Measurements from ENCODE around the gene BRPF1.

The BRPF1 gene

GRCh38 chr3:9695345-9695744 is 36.2 kb upstream of the BRPF1 start:
- no peaks in the 10 kb centered on the region for H3K27me3 ChIP-seq (ENCODE audit: control insufficient read depth in 1 of 2, insufficient read depth in 1 of 2, low read length in 2 of 2)
- no peak overlapping the region for H2AFZ ChIP-seq (ENCODE audit: low read depth, low read length)
- H3K14ac ChIP-seq (ENCODE audit: low read length in 2 of 2), result no peak overlapping the region
- no peak overlapping the region for H3K4me2 ChIP-seq (ENCODE audit: low read length, poor library complexity, severe bottlenecking)
- H3K4ac ChIP-seq (ENCODE audit: low read depth in 1 of 2, low read length in 2 of 2), result no peak overlapping the region
- no peak overlapping the region for H3K4me3 ChIP-seq (ENCODE audit: insufficient read depth in 1 of 2, low read depth in 1 of 2, low read length in 2 of 2)
- peaks cover 4% of the 10 kb centered on the region for H3K4me1 ChIP-seq (ENCODE audit: control insufficient read depth, insufficient read depth, low read depth, low read length)
- WGBS, result 95% methylated on average over 4 of the region's 4 CpGs
- H3K79me1 ChIP-seq (replicated peaks; ENCODE audit: low read length, poor library complexity, severe bottlenecking), result peaks cover 1% of the 10 kb centered on the region
- no peak overlapping the region for H3K23ac ChIP-seq (ENCODE audit: low read length in 2 of 2)
- H4K91ac ChIP-seq (ENCODE audit: low read length), result no peak overlapping the region
- H3K36me3 ChIP-seq (ENCODE audit: control insufficient read depth in 1 of 2, insufficient read depth in 2 of 2, low read depth in 1 of 2, low read length in 2 of 2), result peaks cover 65 to 96% of the 10 kb centered on the region in 2 experiments
- no peak overlapping the region for H2BK15ac ChIP-seq (ENCODE audit: low read depth, poor library complexity, severe bottlenecking)
- H3K27ac ChIP-seq (ENCODE audit: low read length, poor library complexity, severe bottlenecking), result no peak overlapping the region
- H2BK5ac ChIP-seq (ENCODE audit: low read depth, low read length, poor library complexity, severe bottlenecking), result no peak overlapping the region
- H2AK5ac ChIP-seq (ENCODE audit: low read length, severe bottlenecking), result no peak overlapping the region
- no peak overlapping the region for H4K8ac ChIP-seq (ENCODE audit: low read length)
- no peak overlapping the region for H2BK12ac ChIP-seq (ENCODE audit: low read length in 2 of 2)
- no peak overlapping the region for H3K18ac ChIP-seq (ENCODE audit: low read depth in 1 of 2, low read length in 2 of 2)
- DNase-seq, result no peak
- H3K9me3 ChIP-seq (ENCODE audit: control insufficient read depth, low read length), result no peaks in the 10 kb centered on the region
- H2BK120ac ChIP-seq (ENCODE audit: low read depth, low read length), result no peak overlapping the region
- no peak overlapping the region for H3K9ac ChIP-seq (ENCODE audit: low read length)

DNA sequence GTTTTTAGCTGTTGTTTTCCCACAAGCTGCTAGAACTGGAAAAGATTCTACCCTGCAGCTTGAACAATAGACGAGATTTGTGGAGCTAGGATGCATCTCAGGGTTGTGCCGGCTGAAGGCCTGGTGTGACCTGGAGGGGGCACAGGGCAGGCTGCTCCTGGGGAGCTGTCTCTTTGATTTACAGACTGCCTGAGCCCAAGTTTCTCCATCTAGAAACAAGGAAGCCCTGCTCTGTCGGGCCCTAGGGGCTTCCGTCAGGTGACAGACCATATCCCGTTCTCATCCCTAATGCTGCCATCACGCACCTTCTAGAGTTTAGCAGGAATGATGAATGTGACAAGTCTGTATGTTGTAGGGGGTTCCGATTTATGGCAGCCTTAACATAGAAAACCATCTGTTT is 35.8 kb upstream of the BRPF1 start:
- no peak overlapping the region for H2BK5ac ChIP-seq (ENCODE audit: low read depth, low read length, poor library complexity, severe bottlenecking)
- no peak overlapping the region for H4K8ac ChIP-seq (ENCODE audit: low read length)
- H3K4me2 ChIP-seq (ENCODE audit: low read length, poor library complexity, severe bottlenecking), result no peak overlapping the region
- H3K23ac ChIP-seq (ENCODE audit: low read length in 2 of 2), result no peak overlapping the region
- no peak overlapping the region for H3K4me3 ChIP-seq (ENCODE audit: insufficient read depth in 1 of 2, low read depth in 1 of 2, low read length in 2 of 2)
- no peak overlapping the region for H3K14ac ChIP-seq (ENCODE audit: low read length in 2 of 2)
- no peak overlapping the region for H3K9ac ChIP-seq (ENCODE audit: low read length)
- no peak overlapping the region for H3K27ac ChIP-seq (ENCODE audit: low read length, poor library complexity, severe bottlenecking)
- no peak overlapping the region for H3K18ac ChIP-seq (ENCODE audit: low read depth in 1 of 2, low read length in 2 of 2)
- peaks cover 62 to 94% of the 10 kb centered on the region in 2 experiments for H3K36me3 ChIP-seq (ENCODE audit: control insufficient read depth in 1 of 2, insufficient read depth in 2 of 2, low read depth in 1 of 2, low read length in 2 of 2)
- H3K9me3 ChIP-seq (ENCODE audit: control insufficient read depth, low read length), result no peaks in the 10 kb centered on the region
- H4K91ac ChIP-seq (ENCODE audit: low read length), result no peak overlapping the region
- no peak overlapping the region for H2BK12ac ChIP-seq (ENCODE audit: low read length in 2 of 2)
- no peak overlapping the region for H2BK15ac ChIP-seq (ENCODE audit: low read depth, poor library complexity, severe bottlenecking)
- DNase-seq, result no peak
- no peak overlapping the region for H2AK5ac ChIP-seq (ENCODE audit: low read length, severe bottlenecking)
- H3K4ac ChIP-seq (ENCODE audit: low read depth in 1 of 2, low read length in 2 of 2), result no peak overlapping the region
- H2BK120ac ChIP-seq (ENCODE audit: low read depth, low read length), result no peak overlapping the region
- 87% methylated on average over 7 of the region's 7 CpGs for WGBS
- H3K79me1 ChIP-seq (replicated peaks; ENCODE audit: low read length, poor library complexity, severe bottlenecking), result peaks cover 1% of the 10 kb centered on the region
- H3K4me1 ChIP-seq (ENCODE audit: control insufficient read depth, insufficient read depth, low read depth, low read length), result peaks cover 4% of the 10 kb centered on the region
- H2AFZ ChIP-seq (ENCODE audit: low read depth, low read length), result no peak overlapping the region
- no peaks in the 10 kb centered on the region for H3K27me3 ChIP-seq (ENCODE audit: control insufficient read depth in 1 of 2, insufficient read depth in 1 of 2, low read length in 2 of 2)

DNA sequence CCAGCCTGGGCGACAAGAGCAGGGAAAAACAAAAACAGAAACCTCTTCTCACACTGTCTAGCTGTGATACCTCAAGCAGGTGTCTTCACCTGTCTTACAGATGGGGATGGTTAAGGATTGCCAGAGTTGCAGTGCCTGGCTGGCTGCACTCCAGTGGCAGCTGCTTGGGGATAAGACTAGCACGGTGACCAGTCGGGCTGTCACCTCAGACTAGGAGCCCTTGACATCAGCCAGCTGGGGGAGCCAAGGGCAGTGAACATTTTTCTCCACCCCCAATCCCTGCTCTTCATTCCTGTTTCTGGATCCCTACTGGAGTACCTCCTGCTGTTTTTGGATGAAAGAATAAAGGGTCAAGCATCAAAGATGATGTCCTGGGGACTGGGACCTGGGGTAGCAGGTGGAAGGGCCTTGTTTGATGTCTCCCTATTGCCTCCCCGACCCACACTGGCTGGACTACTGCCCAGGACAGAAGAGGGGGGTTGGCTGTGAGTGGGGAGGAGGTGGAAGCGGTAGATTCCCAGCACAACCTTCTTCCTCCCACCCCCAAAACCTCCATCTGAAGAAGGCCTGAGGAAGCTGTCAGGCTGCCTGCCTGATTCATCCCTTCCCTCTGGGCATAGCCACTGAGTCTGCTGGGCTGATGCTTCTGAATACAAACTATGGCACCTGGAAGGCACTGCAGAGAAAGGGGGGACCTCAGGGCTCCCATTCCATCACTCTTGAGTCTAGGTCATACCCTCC is 34.9 kb upstream of the BRPF1 start:
- Histone ChIP-seq H2AFZ (ENCODE audit: low read depth, low read length) (no peak overlapping the region), H3K36me3 (ENCODE audit: control insufficient read depth in 1 of 2, insufficient read depth in 2 of 2, low read depth in 1 of 2, low read length in 2 of 2) (peaks cover 59 to 88% of the 10 kb centered on the region in 2 experiments), H4K8ac (ENCODE audit: low read length) (no peak overlapping the region)

DNA sequence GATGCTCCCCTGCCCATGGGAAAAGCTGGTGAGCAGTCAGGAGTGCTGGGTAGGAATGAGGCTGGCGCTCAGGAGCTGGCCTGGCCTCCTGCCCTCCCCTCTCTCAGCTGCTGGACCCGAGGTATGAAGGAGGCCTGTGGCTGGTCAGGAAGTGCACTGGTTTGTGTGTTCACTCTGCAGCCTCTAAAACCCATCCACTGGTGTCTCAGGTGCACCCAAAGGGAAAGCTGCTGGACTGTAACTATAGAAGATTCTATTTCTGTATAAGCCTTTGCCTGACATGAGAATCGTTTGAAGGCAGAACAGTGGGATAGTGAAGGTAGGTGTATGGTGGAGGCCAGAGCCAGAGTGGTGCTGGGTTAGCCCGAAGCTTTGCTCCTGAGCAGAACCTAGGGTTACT is 33.6 kb upstream of the BRPF1 start:
- Histone ChIP-seq H3K79me1 (replicated peaks; ENCODE audit: low read length, poor library complexity, severe bottlenecking) (peaks cover 1% of the 10 kb centered on the region), H2AK5ac (ENCODE audit: low read length, severe bottlenecking) (no peak overlapping the region), H3K4me2 (ENCODE audit: low read length, poor library complexity, severe bottlenecking) (no peak overlapping the region), H3K23ac (ENCODE audit: low read length in 2 of 2) (no peak overlapping the region), H4K91ac (ENCODE audit: low read length) (no peak overlapping the region), H3K18ac (ENCODE audit: low read depth in 1 of 2, low read length in 2 of 2) (no peak overlapping the region), H3K4me1 (ENCODE audit: control insufficient read depth, insufficient read depth, low read depth, low read length) (no peaks in the 10 kb centered on the region), H4K8ac (ENCODE audit: low read length) (no peak overlapping the region), H3K9ac (ENCODE audit: low read length) (no peak overlapping the region), H2AFZ (ENCODE audit: low read depth, low read length) (no peak overlapping the region), H3K14ac (ENCODE audit: low read length in 2 of 2) (no peak overlapping the region), H3K4me3 (ENCODE audit: insufficient read depth in 1 of 2, low read depth in 1 of 2, low read length in 2 of 2) (no peak overlapping the region), H3K27ac (ENCODE audit: low read length, poor library complexity, severe bottlenecking) (no peak overlapping the region), H3K4ac (ENCODE audit: low read depth in 1 of 2, low read length in 2 of 2) (no peak overlapping the region), H3K9me3 (ENCODE audit: control insufficient read depth, low read length) (no peaks in the 10 kb centered on the region), H2BK12ac (ENCODE audit: low read length in 2 of 2) (no peak overlapping the region), H2BK15ac (ENCODE audit: low read depth, poor library complexity, severe bottlenecking) (no peak overlapping the region), H3K27me3 (ENCODE audit: control insufficient read depth in 1 of 2, insufficient read depth in 1 of 2, low read length in 2 of 2) (peaks cover 0 to under 1% of the 10 kb centered on the region in 2 experiments), H2BK120ac (ENCODE audit: low read depth, low read length) (no peak overlapping the region), H3K36me3 (ENCODE audit: control insufficient read depth in 1 of 2, insufficient read depth in 2 of 2, low read depth in 1 of 2, low read length in 2 of 2) (peaks cover 60 to 87% of the 10 kb centered on the region in 2 experiments), H2BK5ac (ENCODE audit: low read depth, low read length, poor library complexity, severe bottlenecking) (no peak overlapping the region)
- no peak for DNase-seq
- WGBS, result 91% methylated on average over 3 of the region's 4 CpGs

More for the DNA sequence above, 34.9 kb upstream of the BRPF1 start:
- Histone ChIP-seq H3K27me3 (ENCODE audit: control insufficient read depth in 1 of 2, insufficient read depth in 1 of 2, low read length in 2 of 2) (no peaks in the 10 kb centered on the region), H3K9ac (ENCODE audit: low read length) (no peak overlapping the region), H3K23ac (ENCODE audit: low read length in 2 of 2) (no peak overlapping the region), H4K91ac (ENCODE audit: low read length) (no peak overlapping the region), H3K4me3 (ENCODE audit: insufficient read depth in 1 of 2, low read depth in 1 of 2, low read length in 2 of 2) (no peak overlapping the region), H2BK12ac (ENCODE audit: low read length in 2 of 2) (no peak overlapping the region), H3K27ac (ENCODE audit: low read length, poor library complexity, severe bottlenecking) (no peak overlapping the region), H2BK120ac (ENCODE audit: low read depth, low read length) (no peak overlapping the region), H2AK5ac (ENCODE audit: low read length, severe bottlenecking) (no peak overlapping the region), H3K79me1 (replicated peaks; ENCODE audit: low read length, poor library complexity, severe bottlenecking) (peaks cover 1% of the 10 kb centered on the region), H3K14ac (ENCODE audit: low read length in 2 of 2) (no peak overlapping the region), H3K4me2 (ENCODE audit: low read length, poor library complexity, severe bottlenecking) (no peak overlapping the region), H3K18ac (ENCODE audit: low read depth in 1 of 2, low read length in 2 of 2) (no peak overlapping the region), H3K9me3 (ENCODE audit: control insufficient read depth, low read length) (no peaks in the 10 kb centered on the region), H3K4ac (ENCODE audit: low read depth in 1 of 2, low read length in 2 of 2) (no peak overlapping the region), H2BK5ac (ENCODE audit: low read depth, low read length, poor library complexity, severe bottlenecking) (no peak overlapping the region), H2BK15ac (ENCODE audit: low read depth, poor library complexity, severe bottlenecking) (no peak overlapping the region), H3K4me1 (ENCODE audit: control insufficient read depth, insufficient read depth, low read depth, low read length) (no peaks in the 10 kb centered on the region)
- DNase-seq, result no peak
- WGBS, result 100% methylated on average over 2 of the region's 5 CpGs

All from mesenchymal stem cell (in vitro differentiated cells and primary cell).